ENCODE results near the gene STRADB. TPM values are rescaled to one million over a fixed set of nuclear protein-coding genes. Genes with fewer than 3 reads are reported as not detected.

Gene STRADB
- total RNA-seq, 1 experiment from 2014 or later, result 28.9 TPM

- peaks cover 4% of the 10 kb centered on the region for H3K4me1 ChIP-seq (ENCODE audit: insufficient read depth, low read length)
- ATAC-seq, result no peak
- TF ChIP-seq EZH2phosphoT487 (IDR thresholded peaks at IDR 0.05; ENCODE audit: borderline replicate concordance, low read length), result no peak
- TF ChIP-seq CTCF (conservative IDR thresholded peaks at IDR 0.05; ENCODE audit: low read depth, low read length), result no peak
- TF ChIP-seq EZH2 (IDR thresholded peaks at IDR 0.05; ENCODE audit: low read length, unreplicated experiment), result no peak
Measured at GRCh38 chr2:201411421-201411820, 40.1 kb upstream of the STRADB start.

GRCh38 chr2:201413143-201413542, 38.4 kb upstream of the STRADB start:
- TF ChIP-seq CTCF (conservative IDR thresholded peaks at IDR 0.05; ENCODE audit: low read depth, low read length), result no peak
- TF ChIP-seq EZH2 (IDR thresholded peaks at IDR 0.05; ENCODE audit: low read length, unreplicated experiment), result no peak
- no peak for TF ChIP-seq EZH2phosphoT487 (IDR thresholded peaks at IDR 0.05; ENCODE audit: borderline replicate concordance, low read length)
- no peak for ATAC-seq
- Histone ChIP-seq H3K4me3 (ENCODE audit: low read length) (no peak overlapping the region), H3K9ac (ENCODE audit: low read length) (no peak overlapping the region), H3K79me2 (ENCODE audit: low read length) (no peaks in the 10 kb centered on the region), H3K9me3 (ENCODE audit: low read length) (no peaks in the 10 kb centered on the region), H2AFZ (ENCODE audit: low read length) (no peak overlapping the region), H3K4me1 (ENCODE audit: insufficient read depth, low read length) (no peaks in the 10 kb centered on the region; the same call in 1 of the 2 replicates), H3F3A (ENCODE audit: low read length, unreplicated experiment) (peaks cover 4% of the 10 kb centered on the region), H3K27me3 (ENCODE audit: low read length) (no peaks in the 10 kb centered on the region), H3K36me3 (ENCODE audit: low read depth, low read length) (no peaks in the 10 kb centered on the region), H3K4me2 (ENCODE audit: low read length) (no peak overlapping the region), H4K20me1 (ENCODE audit: low read length) (no peaks in the 10 kb centered on the region), H3K27ac (ENCODE audit: low read length) (no peak overlapping the region), H3K9me2 (replicated peaks; ENCODE audit: low read length) (no peaks in the 10 kb centered on the region)
- POLR2A ChIA-PET (ENCODE audit: unreplicated experiment), result no interaction called here
- intact Hi-C loops (cut with micrococcal nuclease), result no loop called here
- BruUV-seq (replicated peaks), result no TSS peak
- no peak for DNase-seq
- CTCF ChIA-PET, result interaction anchor here (0.5 kb wide), 1 partner anchor 252 kb away, joined by 4 read pairs; no protein-coding TSS in a partner anchor

More at GRCh38 chr2:201411421-201411820, 40.1 kb upstream of the STRADB start:
- no peak overlapping the region for H3K9ac ChIP-seq (ENCODE audit: low read length)
- no TSS peak for BruUV-seq (replicated peaks)
- no peaks in the 10 kb centered on the region for H3K9me2 ChIP-seq (replicated peaks; ENCODE audit: low read length)
- no peaks in the 10 kb centered on the region for H3K79me2 ChIP-seq (ENCODE audit: low read length)
- no peak overlapping the region for H3K4me3 ChIP-seq (ENCODE audit: low read length)
- H4K20me1 ChIP-seq (ENCODE audit: low read length), result no peaks in the 10 kb centered on the region
- H3K4me2 ChIP-seq (ENCODE audit: low read length), result no peak overlapping the region
- no peaks in the 10 kb centered on the region for H3K27me3 ChIP-seq (ENCODE audit: low read length)
- POLR2A ChIA-PET (ENCODE audit: unreplicated experiment), result no interaction called here
- CTCF ChIA-PET, result no interaction called here
- no peaks in the 10 kb centered on the region for H3K36me3 ChIP-seq (ENCODE audit: low read depth, low read length)
- intact Hi-C loops (cut with micrococcal nuclease), result no loop called here
- no peak overlapping the region for H3K27ac ChIP-seq (ENCODE audit: low read length)
- no peak overlapping the region for H2AFZ ChIP-seq (ENCODE audit: low read length)
- no peaks in the 10 kb centered on the region for H3K9me3 ChIP-seq (ENCODE audit: low read length)
- no peak for DNase-seq
- H3F3A ChIP-seq (ENCODE audit: low read length, unreplicated experiment), result no peaks in the 10 kb centered on the region

- H3F3A ChIP-seq (ENCODE audit: low read length, unreplicated experiment), result peaks cover 4% of the 10 kb centered on the region
- no peak overlapping the region for H3K27ac ChIP-seq (ENCODE audit: low read length)
- no peaks in the 10 kb centered on the region for H3K9me3 ChIP-seq (ENCODE audit: low read length)
- CTCF ChIA-PET, result interaction anchor here (0.5 kb wide), 1 partner anchor 252 kb away, joined by 4 read pairs; no protein-coding TSS in a partner anchor
- H3K79me2 ChIP-seq (ENCODE audit: low read length), result no peaks in the 10 kb centered on the region
- H3K9me2 ChIP-seq (replicated peaks; ENCODE audit: low read length), result no peaks in the 10 kb centered on the region
- no peak overlapping the region for H2AFZ ChIP-seq (ENCODE audit: low read length)
- H3K9ac ChIP-seq (ENCODE audit: low read length), result no peak overlapping the region
- TF ChIP-seq EZH2 (IDR thresholded peaks at IDR 0.05; ENCODE audit: low read length, unreplicated experiment), result no peak
- no peak for TF ChIP-seq CTCF (conservative IDR thresholded peaks at IDR 0.05; ENCODE audit: low read depth, low read length)
- no peak for TF ChIP-seq EZH2phosphoT487 (IDR thresholded peaks at IDR 0.05; ENCODE audit: borderline replicate concordance, low read length)
- no peak overlapping the region for H3K4me2 ChIP-seq (ENCODE audit: low read length)
- peaks cover 3% of the 10 kb centered on the region for H3K4me1 ChIP-seq (ENCODE audit: insufficient read depth, low read length)
- DNase-seq, result no peak
- no peaks in the 10 kb centered on the region for H3K36me3 ChIP-seq (ENCODE audit: low read depth, low read length)
- no peaks in the 10 kb centered on the region for H3K27me3 ChIP-seq (ENCODE audit: low read length)
- H3K4me3 ChIP-seq (ENCODE audit: low read length), result no peak overlapping the region
- no TSS peak for BruUV-seq (replicated peaks)
- intact Hi-C loops (cut with micrococcal nuclease), result no loop called here
- no peak for ATAC-seq
- POLR2A ChIA-PET (ENCODE audit: unreplicated experiment), result no interaction called here
- no peaks in the 10 kb centered on the region for H4K20me1 ChIP-seq (ENCODE audit: low read length)
Measured at GRCh38 chr2:201413552-201413951, 38.0 kb upstream of the STRADB start.

Measured in PC-3 (cell line).